ENCODE measurements around the gene BIRC5. TPM values are rescaled to one million over a fixed set of nuclear protein-coding genes. Genes with fewer than 3 reads are reported as not detected.
"Not testable (repeated sequence)": the region's sequence is repeated elsewhere in the genome, so short reads cannot be mapped to it uniquely, and the experiment has no call there.

The BIRC5 gene
- total and polyA plus RNA-seq, 3 donors from 2014 or later: 12.4 to 58.5 (median 28.1) TPM

- peak; percentile 82 for DNase-seq
- 10 to 60% methylated on average over 1 to 28 of the region's 38 CpGs for WGBS, 2 donors
- Histone ChIP-seq H3K27ac (peak overlapping the region; percentile 77 to 84), H3K27me3 (no peaks in the 10 kb centered on the region), H3K4me3 (peak overlapping the region; percentile 74 to 77), H3K9me3 (no peaks in the 10 kb centered on the region), H3K36me3 (ENCODE audit: low read depth, missing control alignments) (no peaks in the 10 kb centered on the region), H3K4me1 (peaks cover 32% of the 10 kb centered on the region)
- no peak for TF ChIP-seq CTCF (IDR thresholded peaks at IDR 0.05)
- no peak for TF ChIP-seq POLR2A (IDR thresholded peaks at IDR 0.05)
- intact Hi-C loops (cut with DNase I; ENCODE audit: low total_unique reads): no loop called here
These were observed 44.9 kb upstream of the BIRC5 start for GRCh38 chr17:78168903-78169793.

- WGBS, 2 donors: 88 to 97% methylated on average over 19 to 31 of the region's 31 CpGs
- peaks cover 49% of the 10 kb centered on the region for H3K4me1 ChIP-seq
These were observed 43.1 kb upstream of the BIRC5 start for GRCh38 chr17:78170692-78171590.

GRCh38 chr17:78171591-78172248, 42.3 kb upstream of the BIRC5 start:
- intact Hi-C loops (cut with DNase I; ENCODE audit: low total_unique reads); H3K36me3 ChIP-seq (ENCODE audit: low read depth, missing control alignments); H3K4me3 ChIP-seq; H3K27me3 ChIP-seq; DNase-seq; H3K9me3 ChIP-seq: not testable (repeated sequence)
- H3K4me1 ChIP-seq: peaks cover 55% of the 10 kb centered on the region
- H3K27ac ChIP-seq: peak overlapping the region; percentile 69 to 80
- 91 to 94% methylated on average over 17 to 19 of the region's 19 CpGs for WGBS, 2 donors

More at GRCh38 chr17:78170692-78171590, 43.1 kb upstream of the BIRC5 start:
- no peaks in the 10 kb centered on the region for H3K27me3 ChIP-seq
- no peak overlapping the region for H3K27ac ChIP-seq
- TF ChIP-seq POLR2A (IDR thresholded peaks at IDR 0.05) (no peak), CTCF (IDR thresholded peaks at IDR 0.05) (no peak)
- no peaks in the 10 kb centered on the region for H3K9me3 ChIP-seq
- no peak for DNase-seq
- no peaks in the 10 kb centered on the region for H3K36me3 ChIP-seq (ENCODE audit: low read depth, missing control alignments)
- no peak overlapping the region for H3K4me3 ChIP-seq
- intact Hi-C loops (cut with DNase I; ENCODE audit: low total_unique reads): no loop called here

- Histone ChIP-seq H3K4me3 (no peak overlapping the region), H3K4me1 (peaks cover 58% of the 10 kb centered on the region), H3K27me3 (no peaks in the 10 kb centered on the region), H3K27ac (peak overlapping the region; percentile 69 to 80), H3K9me3 (no peaks in the 10 kb centered on the region), H3K36me3 (ENCODE audit: low read depth, missing control alignments) (no peaks in the 10 kb centered on the region)
- no peak for TF ChIP-seq CTCF (IDR thresholded peaks at IDR 0.05)
- TF ChIP-seq POLR2A (IDR thresholded peaks at IDR 0.05): no peak
- intact Hi-C loops (cut with DNase I; ENCODE audit: low total_unique reads): no loop called here
- peak; percentile 39 for DNase-seq
- 46 to 60% methylated on average over 10 to 19 of the region's 19 CpGs for WGBS, 2 donors
These were observed 41.6 kb upstream of the BIRC5 start for GRCh38 chr17:78172249-78173051.

All from testis (tissue), 3 donors.